ENCODE data around the gene CBARP.

- no peak for TF ChIP-seq EZH2 (IDR thresholded peaks at IDR 0.05; ENCODE audit: borderline replicate concordance, low read depth, low read length, poor library complexity, severe bottlenecking)
- TF ChIP-seq CTCF (conservative IDR thresholded peaks at IDR 0.05; ENCODE audit: low read depth, low read length) = no peak
Observed at GRCh38 chr19:1281569-1282287, 43.9 kb upstream of the CBARP start.
